ENCODE measurements around the gene GPR151. TPM values are rescaled to one million over a fixed set of nuclear protein-coding genes. Genes with fewer than 3 reads are reported as not detected.
"Not testable (repeated sequence)": the region's sequence is repeated elsewhere in the genome, so short reads cannot be mapped to it uniquely, and the experiment has no call there.

The GPR151 gene
- polyA plus RNA-seq, result not detected

DNA sequence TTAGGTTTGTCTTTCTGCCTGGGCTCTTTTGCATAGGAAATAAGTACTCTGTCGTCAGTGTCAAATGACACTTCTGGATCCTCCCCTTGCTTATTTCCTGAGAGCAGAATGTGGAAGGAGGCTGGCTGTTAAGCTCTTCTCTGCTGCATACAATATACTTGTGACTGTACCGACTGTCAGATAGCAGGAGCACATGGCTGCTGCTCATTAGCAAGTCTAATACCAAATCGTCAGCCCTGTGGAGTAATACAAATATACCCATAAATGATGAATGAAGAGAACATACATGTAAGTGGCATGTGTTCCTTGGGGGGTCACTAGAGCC lies at the start of gene GPR151:
GPR151 (minus strand) TSS at position 40 of the 325 bp plus-strand sequence. CDS start 77 bp downstream, outside the sequence.
- Mint-ChIP-seq H3K4me1 (peaks cover 7% of the 10 kb centered on the region in 2 donors), H3K9me3 (no peaks in the 10 kb centered on the region), H3K27me3 (ENCODE audit: low read depth in 3 of 3) (peaks cover 0 to 2% (median 2%) of the 10 kb centered on the region in 3 donors), H3K36me3 (peaks cover 2 to 5% (median 3%) of the 10 kb centered on the region in 3 donors), H3K27ac (peak within 1 kb of the TSS in 1 of 6 donors; percentile 41), H3K4me3 (no peak within 1 kb of the TSS)
- no peak for DNase-seq

DNA sequence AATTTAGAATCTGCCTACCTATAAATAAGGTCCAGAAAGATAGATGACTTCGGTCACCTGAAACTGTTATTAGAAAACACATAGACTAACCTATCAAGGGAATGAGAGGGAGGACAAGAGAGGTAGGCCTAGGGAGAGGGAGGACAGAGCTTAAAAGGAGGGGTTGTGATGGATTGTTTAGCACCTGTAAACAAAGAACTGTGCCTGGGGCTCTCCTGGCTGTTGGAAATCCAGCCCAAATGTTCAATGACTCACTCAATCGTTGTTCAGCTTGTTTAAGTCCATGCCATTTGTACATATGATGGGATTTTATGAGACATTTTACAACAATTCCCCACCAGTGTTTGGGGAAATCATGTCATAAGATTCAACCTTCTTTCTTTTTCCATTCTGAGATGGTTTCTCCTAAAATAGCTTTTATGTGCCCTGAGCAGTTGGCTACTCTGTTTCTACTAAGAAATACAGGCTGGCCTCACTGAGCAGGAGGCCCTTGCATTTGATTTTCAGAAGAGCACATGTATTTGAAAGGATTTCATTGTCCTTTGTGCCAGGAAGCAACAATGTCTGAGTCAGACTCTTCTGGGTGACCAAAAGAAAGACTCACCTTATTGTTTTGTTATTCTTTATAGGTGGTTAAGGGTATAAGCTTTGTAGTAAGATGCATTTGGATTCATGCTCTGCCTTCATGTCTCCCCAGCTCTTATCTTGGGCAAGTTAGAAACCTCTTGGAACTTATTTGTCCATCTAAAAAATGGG lies 48.2 kb upstream of the GPR151 start:
- Mint-ChIP-seq H3K27ac (no peak overlapping the region), H3K4me3 (no peak overlapping the region), H3K9me3 (no peaks in the 10 kb centered on the region), H3K4me1 (peaks cover 5 to 6% of the 10 kb centered on the region in 2 donors), H3K27me3 (ENCODE audit: low read depth in 3 of 3) (peaks cover 0 to 3% (median 2%) of the 10 kb centered on the region in 3 donors), H3K36me3 (no peaks in the 10 kb centered on the region)
- DNase-seq, result no peak

DNA sequence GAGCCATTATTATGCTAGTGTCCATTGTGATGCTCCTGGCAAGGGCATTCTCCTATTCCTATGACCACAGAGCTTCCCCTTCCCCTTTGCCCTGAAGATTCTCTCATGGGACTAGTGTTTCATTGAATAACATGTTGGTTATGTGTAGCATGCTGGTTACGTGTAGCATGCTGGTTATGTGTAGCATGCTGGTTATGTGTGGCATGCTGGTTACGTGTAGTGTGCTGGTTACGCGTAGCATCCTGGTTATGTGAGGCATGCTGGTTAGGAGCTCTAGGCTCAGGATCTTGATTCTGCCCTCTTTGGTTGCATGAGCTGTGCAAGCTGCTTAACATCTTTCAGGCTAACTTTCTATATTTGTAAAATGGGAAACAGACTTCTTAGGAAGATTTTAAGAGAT lies 46.5 kb upstream of the GPR151 start:
- Mint-ChIP-seq H3K4me1 (peaks cover 5 to 6% of the 10 kb centered on the region in 2 donors), H3K9me3 (no peaks in the 10 kb centered on the region), H3K4me3 (no peak overlapping the region), H3K27ac (no peak overlapping the region), H3K36me3 (no peaks in the 10 kb centered on the region), H3K27me3 (ENCODE audit: low read depth in 3 of 3) (peaks cover 0 to 4% (median 3%) of the 10 kb centered on the region in 3 donors)
- no peak for DNase-seq

DNA sequence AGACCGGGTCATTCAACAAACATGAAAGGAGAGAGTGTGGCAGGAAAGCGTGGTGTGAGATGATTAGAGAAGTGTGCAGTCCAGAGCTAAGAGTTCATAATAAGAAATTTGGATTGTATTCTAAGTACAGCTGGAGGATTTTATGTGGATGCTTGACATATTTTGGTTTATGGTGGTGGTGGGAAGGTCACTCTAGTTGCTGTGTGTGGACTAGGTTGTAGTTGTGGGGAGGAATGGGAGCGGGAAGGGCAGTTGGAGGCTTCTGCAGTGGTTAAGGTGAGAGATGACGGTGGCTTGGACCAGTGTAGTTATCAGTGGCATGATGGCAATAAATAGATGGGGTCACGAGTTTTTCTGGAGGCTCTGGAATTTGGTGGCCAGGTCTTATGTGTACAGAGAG lies 45.7 kb upstream of the GPR151 start:
- DNase-seq, result no peak
- H3K4me3 Mint-ChIP-seq, result no peak overlapping the region
- H3K27me3 Mint-ChIP-seq (ENCODE audit: low read depth in 3 of 3), result peaks cover 0 to 4% (median 3%) of the 10 kb centered on the region in 3 donors

DNA sequence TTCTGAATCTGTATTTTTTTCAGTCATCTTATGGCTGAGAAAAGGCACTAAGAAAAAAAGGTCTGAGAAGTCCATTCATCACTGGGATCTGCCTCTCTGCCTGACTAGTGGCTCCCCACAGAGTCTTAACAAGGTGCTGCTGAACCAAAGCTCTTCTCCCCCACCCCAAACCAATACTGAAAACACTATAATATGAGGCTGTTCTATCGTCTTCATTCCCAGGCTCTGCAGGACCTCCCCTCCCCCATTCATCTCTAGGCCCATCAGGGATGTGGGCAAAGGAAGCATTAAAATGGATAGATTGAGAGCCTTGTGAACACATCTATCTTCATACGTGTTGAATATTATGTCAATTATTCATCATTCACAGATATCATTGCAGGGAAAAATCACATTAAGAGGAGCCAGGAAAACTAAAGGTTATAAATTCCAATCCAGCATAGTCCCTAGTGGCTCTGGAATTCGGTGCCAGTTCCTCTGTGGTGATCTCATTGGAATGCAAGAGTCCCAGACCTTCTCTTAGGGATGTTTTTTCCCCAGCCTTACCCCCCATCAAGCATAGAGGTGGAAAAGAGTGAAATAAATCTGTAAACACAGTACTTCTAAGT lies 44.3 kb upstream of the GPR151 start:
- H3K4me3 Mint-ChIP-seq, result no peak overlapping the region
- no peaks in the 10 kb centered on the region for H3K36me3 Mint-ChIP-seq
- DNase-seq, result no peak
- peaks cover 0 to 4% (median 3%) of the 10 kb centered on the region in 3 donors for H3K27me3 Mint-ChIP-seq (ENCODE audit: low read depth in 3 of 3)
- H3K9me3 Mint-ChIP-seq, result no peaks in the 10 kb centered on the region
- H3K4me1 Mint-ChIP-seq, result no peaks in the 10 kb centered on the region
- no peak overlapping the region for H3K27ac Mint-ChIP-seq

More for the DNA sequence above, 45.7 kb upstream of the GPR151 start:
- Mint-ChIP-seq H3K27ac (no peak overlapping the region), H3K9me3 (no peaks in the 10 kb centered on the region), H3K36me3 (no peaks in the 10 kb centered on the region), H3K4me1 (peaks cover 5 to 6% of the 10 kb centered on the region in 2 donors)

DNA sequence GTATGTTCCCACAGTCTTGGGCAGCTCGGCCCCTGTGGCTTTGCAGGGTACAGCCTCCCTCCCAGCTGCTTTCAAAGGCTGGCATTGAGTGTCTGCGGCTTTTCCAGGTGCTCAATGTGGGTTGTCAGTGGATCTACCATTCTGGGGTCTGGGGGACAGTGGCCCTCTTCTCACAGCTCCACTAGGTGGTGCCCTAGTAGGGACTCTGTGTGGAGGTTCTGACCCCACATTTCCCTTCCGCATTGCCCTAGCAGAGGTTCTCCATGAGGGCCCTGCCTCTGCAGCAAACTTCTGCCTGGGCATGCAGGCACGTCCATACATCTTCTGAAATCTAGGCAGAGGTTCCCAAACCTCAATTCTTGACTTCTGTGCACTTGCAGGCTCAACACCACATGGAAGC lies 40.9 kb upstream of the GPR151 start:
- DNase-seq, H3K27ac Mint-ChIP-seq, H3K4me1 Mint-ChIP-seq, H3K9me3 Mint-ChIP-seq, H3K4me3 Mint-ChIP-seq, H3K36me3 Mint-ChIP-seq: not testable (repeated sequence)
- H3K27me3 Mint-ChIP-seq (ENCODE audit: low read depth in 3 of 3), result peaks cover 0 to 18% (median 3%) of the 10 kb centered on the region in 3 donors

DNA sequence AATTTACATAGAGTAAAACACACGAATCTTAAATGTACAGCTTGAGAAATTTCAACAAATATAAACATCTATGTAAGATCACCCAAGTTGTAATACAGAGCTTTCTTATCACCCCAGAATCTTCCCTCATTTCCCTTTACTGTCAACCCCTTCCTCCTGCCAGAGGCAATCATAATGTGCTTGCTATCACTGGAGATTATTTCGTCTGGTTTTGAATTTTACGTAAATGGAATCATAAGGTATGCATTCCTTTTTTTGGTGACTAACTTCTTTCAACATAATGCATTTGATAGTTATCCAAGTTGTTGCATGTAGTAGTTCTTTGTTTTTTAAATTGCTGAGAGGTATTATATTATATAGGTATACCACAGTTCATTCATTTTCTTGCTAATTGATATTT lies 37.5 kb upstream of the GPR151 start:
- Mint-ChIP-seq H3K27me3 (ENCODE audit: low read depth in 3 of 3) (peaks cover 0 to 18% (median 1%) of the 10 kb centered on the region in 3 donors), H3K4me3 (no peak overlapping the region), H3K9me3 (no peaks in the 10 kb centered on the region), H3K27ac (no peak overlapping the region), H3K36me3 (no peaks in the 10 kb centered on the region), H3K4me1 (no peaks in the 10 kb centered on the region)
- no peak for DNase-seq

DNA sequence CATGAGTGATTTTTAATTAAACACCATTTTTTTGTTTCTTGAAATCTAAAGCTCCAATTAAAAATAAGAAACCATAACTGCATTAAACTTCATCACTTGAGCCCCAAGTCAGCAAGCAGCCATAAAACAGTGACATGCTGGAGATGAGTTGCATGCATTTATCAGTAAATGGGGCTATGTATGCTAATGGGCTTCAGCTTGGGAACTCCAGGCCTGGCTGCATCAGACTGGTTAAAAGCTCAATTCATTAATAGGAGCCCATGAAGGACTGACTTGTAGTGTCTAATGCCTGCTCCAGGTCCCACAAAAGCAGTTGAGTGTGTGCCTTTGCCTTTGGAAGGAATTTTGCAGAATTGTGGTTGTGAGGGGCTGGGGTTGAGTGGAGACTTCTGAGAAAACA lies 33.6 kb upstream of the GPR151 start:
- H3K4me1 Mint-ChIP-seq, result no peaks in the 10 kb centered on the region
- DNase-seq, result no peak
- H3K4me3 Mint-ChIP-seq, result no peak overlapping the region
- no peaks in the 10 kb centered on the region for H3K36me3 Mint-ChIP-seq
- no peaks in the 10 kb centered on the region for H3K9me3 Mint-ChIP-seq
- H3K27ac Mint-ChIP-seq, result no peak overlapping the region
- peaks cover 0 to 20% (median 3%) of the 10 kb centered on the region in 3 donors for H3K27me3 Mint-ChIP-seq (ENCODE audit: low read depth in 3 of 3)

DNA sequence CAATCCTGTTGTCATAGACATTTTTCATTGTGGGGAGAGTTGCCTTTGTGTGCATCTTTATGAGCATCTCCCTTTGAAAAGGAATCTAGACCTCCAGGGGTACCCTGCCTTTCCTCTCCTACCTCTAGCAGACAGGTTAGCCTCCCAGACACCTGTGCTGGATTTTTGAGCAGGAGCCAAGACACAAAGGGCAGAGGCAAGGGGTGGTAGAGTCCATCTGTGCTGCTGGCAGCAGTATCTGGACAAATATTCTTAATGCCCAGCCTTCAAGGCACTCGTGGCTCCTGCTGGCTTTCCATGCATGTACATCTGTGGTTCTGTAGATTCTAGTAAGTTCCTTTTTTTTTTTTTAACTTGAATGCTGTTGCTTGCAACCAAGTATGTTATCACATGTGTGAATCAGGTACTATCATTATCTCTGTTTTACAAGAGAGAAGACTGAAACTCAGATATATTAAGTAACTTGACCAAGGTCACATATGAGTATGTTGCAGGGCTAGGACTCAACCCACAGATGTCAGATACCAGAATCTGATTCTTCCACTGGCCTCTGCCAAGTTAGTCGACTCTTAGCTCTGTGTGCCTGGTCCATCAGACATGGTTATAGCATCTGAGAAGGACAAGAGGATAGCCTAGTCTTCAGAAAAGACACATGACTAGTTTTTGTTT lies 32.9 kb upstream of the GPR151 start:
- no peak overlapping the region for H3K4me3 Mint-ChIP-seq
- no peak for DNase-seq
- H3K9me3 Mint-ChIP-seq, result no peaks in the 10 kb centered on the region
- H3K27ac Mint-ChIP-seq, result no peak overlapping the region
- peaks cover 0 to 2% of the 10 kb centered on the region in 2 donors for H3K4me1 Mint-ChIP-seq
- peaks cover 0 to 15% (median 3%) of the 10 kb centered on the region in 3 donors for H3K27me3 Mint-ChIP-seq (ENCODE audit: low read depth in 3 of 3)
- no peaks in the 10 kb centered on the region for H3K36me3 Mint-ChIP-seq

DNA sequence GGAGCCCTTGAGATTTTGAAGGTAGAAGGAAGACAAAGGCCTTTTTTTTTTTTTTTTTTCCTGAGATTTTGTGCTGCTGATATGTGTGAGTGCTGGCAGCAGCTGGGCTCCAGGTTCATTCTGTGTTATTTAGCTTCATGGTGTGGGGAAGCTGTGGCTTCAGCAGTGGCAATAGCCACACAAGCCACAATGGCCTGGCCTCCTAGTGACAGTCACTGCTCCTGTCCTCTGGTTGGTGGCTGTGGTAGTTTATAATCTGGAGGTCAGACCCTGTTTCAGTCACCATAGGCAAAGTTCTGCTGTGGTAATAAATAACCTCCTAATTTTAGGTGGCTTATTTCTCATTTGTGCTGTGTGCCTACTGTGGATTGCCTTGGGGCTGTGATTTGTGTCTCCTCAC lies 28.2 kb upstream of the GPR151 start:
- Mint-ChIP-seq H3K36me3 (no peaks in the 10 kb centered on the region), H3K9me3 (no peaks in the 10 kb centered on the region), H3K27ac (no peak overlapping the region), H3K27me3 (ENCODE audit: low read depth in 3 of 3) (peaks cover 3 to 4% (median 4%) of the 10 kb centered on the region in 3 donors), H3K4me3 (no peak overlapping the region), H3K4me1 (peaks cover 2 to 5% of the 10 kb centered on the region in 2 donors)
- no peak for DNase-seq

DNA sequence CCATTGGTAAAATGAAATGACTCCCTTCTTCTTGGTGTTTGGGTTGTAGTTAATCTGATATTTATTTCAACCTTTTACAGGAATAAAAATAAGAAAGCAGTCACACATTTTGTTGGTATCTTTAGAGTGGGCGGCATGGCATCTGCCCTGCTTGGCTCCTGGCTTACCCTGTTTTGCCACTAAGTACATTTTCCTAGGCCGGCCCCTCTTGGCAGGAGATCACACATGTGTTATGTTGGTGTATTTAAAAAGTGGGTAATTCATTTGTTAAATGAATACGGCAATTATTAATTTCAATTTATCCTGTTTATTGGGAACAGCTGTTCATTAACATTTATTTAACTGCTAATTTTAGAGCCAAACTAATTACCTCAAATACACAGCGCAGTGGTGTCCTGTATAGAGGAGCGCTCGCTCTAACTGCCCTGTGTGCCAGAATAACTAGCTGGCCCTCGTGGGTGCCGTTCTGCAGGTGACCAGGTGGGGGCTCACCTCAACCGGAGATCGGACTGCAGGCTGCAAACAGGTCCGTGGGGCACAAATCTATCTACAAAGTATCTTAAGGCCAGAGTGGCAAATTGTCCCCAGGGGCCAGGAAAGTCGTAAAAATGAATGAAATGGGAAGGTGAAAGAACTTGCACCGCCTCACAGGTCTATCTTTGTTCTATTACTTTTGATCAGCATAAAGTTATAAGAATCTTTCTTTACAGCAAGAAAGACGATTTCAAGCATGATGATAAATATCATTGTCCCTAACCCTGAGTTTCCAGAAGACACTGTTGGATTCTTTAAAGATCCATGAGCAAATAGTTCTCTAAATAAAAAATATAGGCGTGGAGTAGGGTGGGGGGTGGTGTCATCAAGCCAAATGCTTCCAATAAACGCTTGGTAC lies 26.2 kb upstream of the GPR151 start:
- H3K4me3 Mint-ChIP-seq, result no peak overlapping the region
- H3K36me3 Mint-ChIP-seq, result no peaks in the 10 kb centered on the region
- peak; percentile 51 to 59 (median 59) for DNase-seq
- peaks cover 2 to 5% of the 10 kb centered on the region in 2 donors for H3K4me1 Mint-ChIP-seq
- H3K27me3 Mint-ChIP-seq (ENCODE audit: low read depth in 3 of 3), result peaks cover 3 to 4% (median 3%) of the 10 kb centered on the region in 3 donors
- H3K9me3 Mint-ChIP-seq, result no peaks in the 10 kb centered on the region
- no peak overlapping the region for H3K27ac Mint-ChIP-seq

DNA sequence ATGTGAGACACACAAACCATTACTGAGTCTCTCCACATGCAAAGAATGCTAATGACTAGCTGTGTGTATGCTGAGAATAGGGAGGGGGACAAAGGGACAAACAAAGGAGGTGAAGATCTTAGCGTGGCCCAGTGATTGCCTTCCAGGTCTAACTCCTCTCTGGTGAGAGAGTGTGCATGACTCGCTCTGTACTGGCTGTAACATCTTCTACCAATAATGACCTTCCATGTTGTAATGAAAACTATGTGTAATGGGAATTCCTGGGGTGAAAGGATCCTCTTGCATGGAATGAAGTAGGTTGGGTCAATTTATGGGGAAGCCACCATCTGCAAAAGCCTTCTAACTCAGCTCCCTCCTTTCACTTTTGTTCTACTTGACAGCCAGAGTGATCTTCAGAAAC lies 24.4 kb upstream of the GPR151 start:
- Mint-ChIP-seq H3K27me3 (ENCODE audit: low read depth in 3 of 3) (peaks cover 2 to 3% (median 3%) of the 10 kb centered on the region in 3 donors), H3K27ac (no peak overlapping the region), H3K9me3 (no peaks in the 10 kb centered on the region), H3K4me1 (peaks cover 2 to 5% of the 10 kb centered on the region in 2 donors), H3K4me3 (no peak overlapping the region), H3K36me3 (no peaks in the 10 kb centered on the region)
- DNase-seq, result no peak

DNA sequence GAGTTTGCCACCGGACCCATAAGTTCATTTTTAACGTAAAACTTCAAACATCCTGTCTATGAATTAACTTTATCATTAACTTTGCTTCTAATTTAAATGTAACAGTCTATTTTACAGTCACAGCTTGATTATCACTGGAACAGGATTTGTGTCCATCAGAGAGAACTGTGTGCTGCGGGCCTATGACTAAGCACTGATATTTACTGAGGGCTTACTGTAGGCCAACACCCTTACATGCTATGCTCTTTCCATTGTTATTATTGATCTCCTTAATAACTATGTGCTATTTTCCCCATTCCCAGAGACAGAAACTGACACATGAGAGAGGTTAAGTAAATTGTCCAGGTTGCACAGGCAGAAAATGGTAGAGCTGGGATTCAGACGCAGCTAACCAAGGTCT lies 24.0 kb upstream of the GPR151 start:
- no peaks in the 10 kb centered on the region for H3K9me3 Mint-ChIP-seq
- peaks cover 2 to 5% of the 10 kb centered on the region in 2 donors for H3K4me1 Mint-ChIP-seq
- H3K27me3 Mint-ChIP-seq (ENCODE audit: low read depth in 3 of 3), result peaks cover 2 to 3% (median 2%) of the 10 kb centered on the region in 3 donors
- no peak overlapping the region for H3K4me3 Mint-ChIP-seq
- DNase-seq, result no peak
- H3K36me3 Mint-ChIP-seq, result no peaks in the 10 kb centered on the region
- H3K27ac Mint-ChIP-seq, result no peak overlapping the region
